Osteocyte (in vitro differentiated cells): ENCODE measurements around the gene HCN1. TPM values are rescaled to one million over a fixed set of nuclear protein-coding genes. Genes with fewer than 3 reads are reported as not detected.

Experiments
- DNase-seq: peaks from one replicate; pipeline ENCODE4 v3.0.0; 2021; ENCODE audit warnings: mixed read lengths; ENCODE audit not compliant: unreplicated experiment; ENCODE audit errors: extremely low spot score
- H3K27ac Mint-ChIP-seq: one replicate; pipeline ENCODE4 v1.8.0; 2021; ENCODE audit warnings: mild to moderate bottlenecking, mixed read lengths; ENCODE audit not compliant: unreplicated experiment
- H3K27me3 Mint-ChIP-seq: one replicate; pipeline ENCODE4 v1.8.0; 2021; ENCODE audit warnings: mixed read lengths; ENCODE audit not compliant: unreplicated experiment
- H3K36me3 Mint-ChIP-seq: one replicate; pipeline ENCODE4 v1.8.0; 2021; ENCODE audit warnings: mixed read lengths; ENCODE audit not compliant: unreplicated experiment
- H3K4me1 Mint-ChIP-seq: one replicate; pipeline ENCODE4 v1.8.0; 2021; ENCODE audit warnings: mixed read lengths; ENCODE audit not compliant: unreplicated experiment
- H3K4me3 Mint-ChIP-seq: one replicate; pipeline ENCODE4 v1.8.0; 2021; ENCODE audit warnings: mild to moderate bottlenecking, moderate library complexity, mixed read lengths; ENCODE audit not compliant: unreplicated experiment
- H3K9me3 Mint-ChIP-seq: one replicate; pipeline ENCODE4 v1.8.0; 2021; ENCODE audit warnings: mixed read lengths; ENCODE audit not compliant: unreplicated experiment
- total RNA-seq: library from RNA; stranded (reverse); gene quantifications from 2 replicates; pipeline ENCODE4 v1.2.1, GENCODE V29; 2021
- TF ChIP-seq, protein P1 (sequence below): fragments of 200-600 bp; sonication (generic); IDR thresholded peaks from 2 replicates; pipeline ENCODE4 v1.5.0; 2021; ENCODE audit warnings: antibody characterized with exemption, mild to moderate bottlenecking, moderate library complexity

Gene HCN1
- total RNA-seq, 1 donor from 2014 or later = not detected

DNA sequence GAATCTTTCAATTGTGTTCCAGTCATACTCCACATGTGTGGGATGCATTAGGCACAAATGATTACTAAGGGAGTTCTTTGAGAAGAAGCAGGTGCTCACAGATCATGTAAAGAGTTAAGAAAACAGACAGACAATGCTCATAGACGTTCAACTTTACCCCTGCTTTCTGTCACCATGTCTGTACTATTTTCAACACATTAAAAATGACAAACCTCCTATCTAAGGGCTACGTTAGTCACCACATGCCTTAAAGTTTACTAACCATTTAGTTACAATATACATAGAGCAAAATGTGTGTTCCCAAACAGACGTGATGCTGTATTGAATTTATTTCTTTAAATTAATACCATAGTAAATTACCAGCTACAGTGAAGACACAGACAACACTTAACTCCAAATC is 435.9 kb downstream of the HCN1 start:
- Mint-ChIP-seq H3K27ac (no peak overlapping the region), H3K9me3 (peaks cover 16% of the 10 kb centered on the region), H3K4me1 (no peaks in the 10 kb centered on the region), H3K36me3 (no peaks in the 10 kb centered on the region), H3K27me3 (no peaks in the 10 kb centered on the region), H3K4me3 (no peak overlapping the region)
- TF ChIP-seq, protein P1, sequence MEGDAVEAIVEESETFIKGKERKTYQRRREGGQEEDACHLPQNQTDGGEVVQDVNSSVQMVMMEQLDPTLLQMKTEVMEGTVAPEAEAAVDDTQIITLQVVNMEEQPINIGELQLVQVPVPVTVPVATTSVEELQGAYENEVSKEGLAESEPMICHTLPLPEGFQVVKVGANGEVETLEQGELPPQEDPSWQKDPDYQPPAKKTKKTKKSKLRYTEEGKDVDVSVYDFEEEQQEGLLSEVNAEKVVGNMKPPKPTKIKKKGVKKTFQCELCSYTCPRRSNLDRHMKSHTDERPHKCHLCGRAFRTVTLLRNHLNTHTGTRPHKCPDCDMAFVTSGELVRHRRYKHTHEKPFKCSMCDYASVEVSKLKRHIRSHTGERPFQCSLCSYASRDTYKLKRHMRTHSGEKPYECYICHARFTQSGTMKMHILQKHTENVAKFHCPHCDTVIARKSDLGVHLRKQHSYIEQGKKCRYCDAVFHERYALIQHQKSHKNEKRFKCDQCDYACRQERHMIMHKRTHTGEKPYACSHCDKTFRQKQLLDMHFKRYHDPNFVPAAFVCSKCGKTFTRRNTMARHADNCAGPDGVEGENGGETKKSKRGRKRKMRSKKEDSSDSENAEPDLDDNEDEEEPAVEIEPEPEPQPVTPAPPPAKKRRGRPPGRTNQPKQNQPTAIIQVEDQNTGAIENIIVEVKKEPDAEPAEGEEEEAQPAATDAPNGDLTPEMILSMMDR = no peak
- DNase-seq = no peak

DNA sequence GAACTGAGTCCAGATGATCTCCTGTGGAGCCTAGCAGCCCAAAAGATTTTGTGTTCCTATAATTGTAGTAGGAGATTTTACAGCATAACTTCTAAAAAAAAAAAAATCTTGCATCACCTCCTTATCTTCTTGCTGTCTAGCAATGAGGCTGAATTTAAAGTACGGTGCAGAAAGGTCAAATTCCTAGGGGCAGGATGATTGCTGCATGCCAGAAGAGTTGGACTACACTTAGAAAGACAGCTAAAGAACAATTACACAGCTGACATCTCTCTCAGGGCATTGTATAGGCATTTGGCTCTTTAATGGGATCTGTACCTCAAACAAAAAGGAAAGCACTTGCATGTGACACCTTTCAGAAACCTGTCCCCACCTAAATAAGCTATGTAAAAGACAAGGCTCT is 443.2 kb downstream of the HCN1 start:
- H3K9me3 Mint-ChIP-seq = peaks cover 24% of the 10 kb centered on the region
- TF ChIP-seq, protein P1 = no peak
- H3K4me3 Mint-ChIP-seq = no peak overlapping the region
- H3K36me3 Mint-ChIP-seq = no peaks in the 10 kb centered on the region
- H3K27ac Mint-ChIP-seq = no peak overlapping the region
- H3K4me1 Mint-ChIP-seq = no peaks in the 10 kb centered on the region
- H3K27me3 Mint-ChIP-seq = no peaks in the 10 kb centered on the region
- DNase-seq = no peak

DNA sequence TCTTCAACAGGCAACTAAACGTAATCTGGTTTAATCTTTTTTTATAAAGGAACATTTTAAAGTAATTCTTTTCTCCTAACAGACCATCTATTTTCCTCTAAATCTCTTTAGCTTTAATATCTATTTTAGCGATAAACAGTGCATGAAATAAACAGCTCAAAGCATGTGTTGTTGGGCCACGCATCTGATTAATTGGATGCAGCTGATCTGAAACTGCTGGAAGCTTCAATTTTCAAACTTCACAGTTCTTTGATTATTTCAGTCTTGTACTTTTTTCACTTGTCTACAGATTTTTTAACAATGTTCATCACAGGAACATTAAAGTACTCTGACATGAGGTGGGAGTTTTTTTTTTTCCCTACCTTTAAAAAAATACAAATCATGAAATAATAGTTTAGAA is 443.6 kb downstream of the HCN1 start:
- H3K4me3 Mint-ChIP-seq = no peak overlapping the region
- DNase-seq = no peak
- no peaks in the 10 kb centered on the region for H3K27me3 Mint-ChIP-seq
- H3K9me3 Mint-ChIP-seq = peaks cover 24% of the 10 kb centered on the region
- no peaks in the 10 kb centered on the region for H3K36me3 Mint-ChIP-seq
- TF ChIP-seq, protein P1 = no peak
- no peak overlapping the region for H3K27ac Mint-ChIP-seq
- no peaks in the 10 kb centered on the region for H3K4me1 Mint-ChIP-seq

DNA sequence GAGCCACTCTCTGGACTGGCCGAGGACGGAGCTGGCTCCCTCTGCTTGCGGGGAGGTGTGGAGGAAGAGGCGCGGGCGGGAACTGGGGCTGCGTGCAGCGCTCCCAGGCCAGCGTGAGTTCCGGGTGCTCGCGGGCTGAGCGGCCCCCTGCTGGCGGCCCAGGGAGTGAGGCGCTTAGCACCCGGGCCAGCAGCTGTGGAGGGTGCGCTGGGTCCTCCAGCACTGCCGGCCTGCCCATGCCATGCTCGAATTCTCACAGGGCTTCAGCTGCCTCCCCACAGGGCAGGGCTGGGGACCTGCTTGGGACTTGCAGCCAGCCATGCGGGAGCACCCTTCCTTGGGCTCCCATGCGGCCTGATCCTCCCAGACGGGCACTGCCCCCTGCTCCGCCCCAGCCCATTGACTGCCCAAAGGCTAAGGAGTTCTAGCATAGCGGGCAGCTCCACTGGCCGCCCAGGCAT is 470.6 kb downstream of the HCN1 start:
- H3K36me3 Mint-ChIP-seq = no peaks in the 10 kb centered on the region
- H3K4me3 Mint-ChIP-seq = no peak overlapping the region
- no peaks in the 10 kb centered on the region for H3K4me1 Mint-ChIP-seq
- no peaks in the 10 kb centered on the region for H3K27me3 Mint-ChIP-seq
- no peak overlapping the region for H3K27ac Mint-ChIP-seq
- TF ChIP-seq, protein P1 = no peak
- DNase-seq = no peak
- peaks cover 52% of the 10 kb centered on the region for H3K9me3 Mint-ChIP-seq

DNA sequence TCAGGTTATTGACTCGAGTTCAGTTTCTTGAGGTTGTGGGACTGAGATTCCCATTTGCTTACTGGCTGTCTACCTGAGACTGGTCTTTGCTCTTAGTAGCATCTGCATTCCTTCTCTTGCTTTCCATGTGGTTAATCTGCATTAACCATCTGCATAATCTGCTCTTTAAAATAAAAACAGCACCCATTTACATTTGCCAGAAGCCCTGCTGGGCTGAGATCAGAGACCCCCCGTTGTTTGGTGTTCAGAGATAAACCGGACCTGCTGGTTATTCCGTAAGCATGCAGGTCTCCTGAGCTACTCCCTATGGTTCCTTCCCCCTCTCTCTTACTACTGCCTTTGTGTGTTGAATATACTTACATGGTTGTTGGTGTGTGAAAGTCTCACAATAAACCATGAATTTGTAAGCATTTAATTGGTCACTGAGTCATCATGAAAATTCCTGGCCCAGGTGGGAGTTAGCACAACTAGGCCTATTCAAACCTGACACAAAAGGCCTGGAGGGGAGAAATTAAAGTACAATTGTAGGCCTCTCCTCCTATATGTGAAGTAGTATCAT is 490.7 kb downstream of the HCN1 start:
- TF ChIP-seq, protein P1 = no peak
- Mint-ChIP-seq H3K4me1 (no peaks in the 10 kb centered on the region), H3K4me3 (no peak overlapping the region), H3K9me3 (peaks cover 12% of the 10 kb centered on the region), H3K36me3 (no peaks in the 10 kb centered on the region), H3K27me3 (no peaks in the 10 kb centered on the region), H3K27ac (no peak overlapping the region)
- DNase-seq = no peak
